ENCODE results near the gene NACC1.

The NACC1 gene

DNA sequence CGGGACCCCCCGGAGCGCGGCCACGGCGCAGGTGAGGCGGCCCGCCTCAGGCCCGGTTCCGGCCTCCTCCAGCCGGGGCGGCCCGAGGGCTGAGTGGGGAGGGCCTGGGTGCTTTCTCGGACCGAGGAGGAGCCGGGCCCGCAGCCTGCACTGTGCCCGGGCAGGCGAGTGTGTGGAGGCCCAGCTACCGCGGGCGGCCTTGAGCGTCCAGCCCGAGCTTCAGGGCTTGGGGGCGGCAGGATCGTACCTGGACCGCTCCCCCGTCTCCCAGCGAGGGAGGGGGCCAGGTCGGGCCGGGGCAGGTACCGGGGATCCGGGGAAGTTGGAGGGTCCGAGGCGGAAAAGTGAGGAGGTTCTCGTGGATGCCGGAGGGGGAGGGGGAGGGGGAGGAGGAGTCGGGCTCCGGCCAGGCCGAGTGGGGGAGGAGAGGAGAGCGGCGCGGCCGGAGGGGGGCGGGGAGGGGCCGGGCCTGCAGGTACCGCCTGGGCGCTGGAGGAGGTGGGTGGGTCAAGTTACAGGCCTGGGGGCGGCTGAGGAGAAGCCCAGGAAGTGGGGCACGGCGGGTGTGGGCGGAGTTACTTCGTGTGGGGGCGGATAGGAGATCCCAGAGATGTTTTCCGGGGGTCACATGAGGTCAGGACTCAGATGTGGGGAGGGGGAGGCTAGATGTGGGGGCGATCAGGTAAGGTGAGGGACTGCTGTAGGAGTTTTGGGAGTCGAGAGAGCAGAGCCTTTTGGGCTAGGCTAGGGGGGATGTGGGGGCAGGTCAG is 545 bp downstream of the NACC1 start:
- in situ Hi-C loops (cut with MboI; ENCODE audit: low sequenced_read_pairs), result no loop called here

DNA sequence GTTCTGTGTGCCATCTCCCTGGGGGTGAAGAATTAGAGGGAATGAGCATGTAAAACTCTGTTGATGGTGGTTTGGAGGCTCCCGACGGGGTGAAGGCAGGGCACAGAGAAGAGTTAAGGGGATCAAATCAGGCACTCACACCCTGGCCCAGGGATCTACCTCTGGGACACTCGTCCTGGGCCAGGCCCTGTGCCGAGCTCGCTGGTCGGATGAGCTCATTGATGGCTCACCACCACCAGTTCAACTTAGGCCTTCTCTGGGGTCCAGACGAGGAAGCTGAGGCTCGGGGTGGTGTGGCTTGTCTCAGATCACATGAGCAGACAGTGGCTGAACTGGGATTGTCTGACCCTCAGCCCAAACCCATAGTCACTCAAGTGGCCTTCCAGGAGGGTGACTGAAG is 1.6 kb downstream of the NACC1 start:
- in situ Hi-C loops (cut with MboI; ENCODE audit: low sequenced_read_pairs), result no loop called here

DNA sequence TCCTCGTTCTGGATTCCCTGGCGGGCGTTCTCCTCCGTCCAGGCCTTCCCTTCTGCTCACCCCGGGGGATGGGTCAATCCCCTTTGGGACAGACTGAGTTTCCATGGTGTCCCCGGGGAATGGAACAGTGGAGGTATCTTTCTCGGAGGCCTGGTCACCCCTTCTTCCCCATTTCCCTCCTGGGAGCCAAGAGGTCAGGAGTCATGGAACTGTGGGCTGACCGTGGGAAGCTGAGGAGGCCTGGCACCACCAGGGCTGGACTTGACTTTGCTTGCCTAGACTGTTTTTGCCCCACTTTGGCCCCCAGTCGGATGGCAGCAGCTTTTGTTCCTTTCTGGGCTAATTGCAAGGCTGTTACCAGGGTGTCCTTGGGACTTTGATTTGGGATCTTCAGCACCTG is 2.0 kb downstream of the NACC1 start:
- in situ Hi-C loops (cut with MboI; ENCODE audit: low sequenced_read_pairs), result no loop called here

DNA sequence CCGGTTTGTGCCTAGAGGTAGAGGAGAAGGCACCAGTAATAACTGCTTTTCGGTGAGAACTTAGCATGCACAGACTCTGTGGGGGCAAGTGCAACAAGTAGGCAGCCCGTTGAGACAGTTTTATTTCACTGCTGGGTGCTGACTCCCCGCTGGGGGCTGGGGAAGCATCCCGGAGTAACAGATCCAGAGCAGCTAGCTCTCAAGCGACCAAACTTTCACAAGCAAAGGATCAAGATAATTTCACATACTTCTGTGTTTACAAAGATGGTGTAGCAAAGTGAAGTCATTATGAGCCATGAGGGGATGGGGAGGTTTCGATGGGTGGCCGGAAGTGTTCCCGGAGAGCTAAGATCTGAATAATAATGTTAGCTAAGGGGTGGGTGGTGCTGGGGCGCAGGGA is 2.8 kb downstream of the NACC1 start:
- in situ Hi-C loops (cut with MboI; ENCODE audit: low sequenced_read_pairs), result no loop called here

DNA sequence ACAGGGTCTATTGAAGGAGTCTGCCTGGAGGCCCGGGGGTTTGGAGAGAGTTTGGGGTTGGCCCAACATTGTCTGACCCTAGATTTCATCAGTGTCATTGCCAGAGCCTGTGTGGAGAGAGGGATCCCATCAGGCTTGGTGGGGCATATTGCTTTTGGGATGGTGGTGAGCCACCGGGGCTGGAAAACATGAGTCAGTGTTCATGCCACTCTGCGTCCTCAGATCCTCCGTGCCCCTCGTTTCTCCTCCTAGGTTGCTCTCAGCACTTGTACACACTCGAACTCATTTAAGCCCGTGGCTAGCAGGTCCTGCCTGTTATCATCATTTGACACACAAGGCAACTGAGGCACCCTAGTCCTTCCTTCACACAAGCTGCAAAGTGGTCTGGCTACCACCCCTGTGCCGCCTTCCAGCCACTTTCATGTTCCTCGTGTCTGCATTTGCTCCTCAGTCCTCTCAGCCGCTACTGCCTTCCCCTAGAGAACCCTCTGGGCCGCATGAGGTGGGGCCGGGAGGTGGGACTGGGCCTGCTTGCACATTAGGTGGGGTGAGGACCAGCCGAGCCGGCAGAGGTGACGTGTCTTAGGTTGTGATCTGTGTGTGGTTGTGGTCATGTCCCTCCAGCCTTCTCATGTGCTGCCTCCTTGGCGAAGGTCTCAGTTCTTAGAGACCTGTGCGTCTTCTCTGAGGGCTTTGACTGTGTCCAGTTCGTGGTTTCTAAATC is 3.6 kb downstream of the NACC1 start:
- in situ Hi-C loops (cut with MboI; ENCODE audit: low sequenced_read_pairs), result no loop called here

DNA sequence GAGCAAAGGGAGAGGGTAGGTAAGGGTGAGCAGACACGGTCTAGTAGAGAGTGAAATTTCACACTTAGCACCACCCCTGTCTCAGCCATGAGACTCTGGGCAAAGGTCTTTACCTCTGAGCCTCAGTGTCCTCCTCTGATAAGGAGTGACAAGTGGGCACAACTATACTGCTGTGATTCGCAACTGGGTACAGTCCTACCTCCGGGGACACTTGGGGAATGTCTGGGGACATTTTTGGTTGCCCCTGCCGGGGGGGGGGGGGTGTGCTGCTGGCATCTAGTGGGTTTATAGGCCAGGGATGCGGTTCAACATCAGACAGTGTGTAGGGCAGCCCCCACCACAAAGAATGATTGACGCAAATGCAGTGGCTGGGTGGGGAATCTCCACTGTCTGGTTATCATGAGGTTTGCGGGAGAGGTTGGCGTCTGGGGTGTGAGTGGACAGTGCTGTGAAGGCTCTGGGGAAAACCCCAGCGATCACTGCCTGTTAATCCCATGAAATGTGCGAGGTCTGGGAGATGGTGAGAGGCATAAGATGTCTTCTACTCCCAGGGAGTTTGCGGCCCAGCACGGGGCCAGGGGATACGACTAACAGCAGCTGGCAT is 4.3 kb downstream of the NACC1 start:
- in situ Hi-C loops (cut with MboI; ENCODE audit: low sequenced_read_pairs), result no loop called here

DNA sequence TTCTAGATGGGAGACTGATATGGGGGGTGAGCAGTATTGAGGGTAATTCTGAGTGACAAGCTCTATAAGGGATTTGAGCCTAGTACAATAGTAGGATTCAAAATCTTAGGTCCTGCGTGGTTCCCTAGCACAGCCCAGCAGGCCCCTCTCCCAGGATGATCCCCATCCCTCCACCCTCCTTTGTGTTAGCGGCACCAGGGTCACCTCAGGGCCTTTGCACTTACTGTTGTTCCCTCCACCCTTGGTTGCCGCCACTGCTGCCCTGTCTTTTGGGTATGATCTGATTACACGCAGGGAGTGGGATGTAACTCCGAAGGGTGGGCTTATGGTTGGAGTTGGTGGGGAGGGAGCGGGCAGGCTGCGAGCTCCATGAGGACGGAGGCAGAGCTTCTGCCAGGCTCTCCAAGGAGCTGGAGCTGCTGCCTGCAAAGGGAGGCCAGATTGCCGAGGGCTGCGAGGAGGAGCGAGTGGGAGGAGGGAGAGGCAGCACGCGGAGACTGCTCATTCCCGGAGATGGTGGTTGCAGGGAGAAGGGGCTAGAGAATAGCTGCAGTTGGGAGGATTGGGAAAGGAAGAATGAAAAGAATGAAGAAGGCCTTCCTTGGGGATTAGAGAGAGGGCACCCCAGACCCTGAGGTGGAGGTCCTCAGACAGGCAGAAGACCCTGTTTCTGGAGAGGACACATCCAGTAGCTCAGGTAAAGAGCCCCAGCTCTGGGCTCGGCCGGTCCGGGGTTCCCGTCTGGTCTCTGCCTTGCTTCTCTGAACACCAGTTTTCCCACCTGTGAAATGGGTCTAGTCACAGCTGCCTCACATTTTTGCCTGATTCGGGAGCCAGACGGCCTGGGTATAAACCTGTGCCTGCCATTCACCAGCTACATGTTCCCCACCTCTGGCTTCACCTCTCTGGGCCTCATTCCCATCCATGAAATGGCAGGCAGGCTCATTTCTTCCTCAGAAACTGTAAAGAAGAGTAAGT is 5.2 kb downstream of the NACC1 start:
- in situ Hi-C loops (cut with MboI; ENCODE audit: low sequenced_read_pairs), result no loop called here

DNA sequence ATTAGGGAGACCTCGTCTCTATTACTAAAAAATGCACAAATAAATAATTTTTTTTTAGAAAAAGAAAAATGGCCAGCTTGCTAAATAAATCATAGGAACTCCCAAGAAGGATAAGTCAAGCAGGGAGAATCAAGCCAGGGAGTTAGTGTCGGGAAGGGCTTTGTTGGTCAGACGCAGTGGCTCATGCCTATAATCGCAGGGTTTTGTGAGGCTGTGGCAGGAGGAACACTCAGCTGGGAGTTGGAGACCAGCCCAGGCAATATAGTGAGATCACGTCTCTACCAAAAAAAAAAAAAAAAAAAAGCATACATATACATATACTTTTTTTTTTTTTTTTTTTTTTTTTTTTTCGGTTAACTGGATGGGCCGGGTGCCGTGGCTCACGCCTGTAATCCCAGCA is 9.0 kb downstream of the NACC1 start:
- in situ Hi-C loops (cut with MboI; ENCODE audit: low sequenced_read_pairs), result no loop called here

DNA sequence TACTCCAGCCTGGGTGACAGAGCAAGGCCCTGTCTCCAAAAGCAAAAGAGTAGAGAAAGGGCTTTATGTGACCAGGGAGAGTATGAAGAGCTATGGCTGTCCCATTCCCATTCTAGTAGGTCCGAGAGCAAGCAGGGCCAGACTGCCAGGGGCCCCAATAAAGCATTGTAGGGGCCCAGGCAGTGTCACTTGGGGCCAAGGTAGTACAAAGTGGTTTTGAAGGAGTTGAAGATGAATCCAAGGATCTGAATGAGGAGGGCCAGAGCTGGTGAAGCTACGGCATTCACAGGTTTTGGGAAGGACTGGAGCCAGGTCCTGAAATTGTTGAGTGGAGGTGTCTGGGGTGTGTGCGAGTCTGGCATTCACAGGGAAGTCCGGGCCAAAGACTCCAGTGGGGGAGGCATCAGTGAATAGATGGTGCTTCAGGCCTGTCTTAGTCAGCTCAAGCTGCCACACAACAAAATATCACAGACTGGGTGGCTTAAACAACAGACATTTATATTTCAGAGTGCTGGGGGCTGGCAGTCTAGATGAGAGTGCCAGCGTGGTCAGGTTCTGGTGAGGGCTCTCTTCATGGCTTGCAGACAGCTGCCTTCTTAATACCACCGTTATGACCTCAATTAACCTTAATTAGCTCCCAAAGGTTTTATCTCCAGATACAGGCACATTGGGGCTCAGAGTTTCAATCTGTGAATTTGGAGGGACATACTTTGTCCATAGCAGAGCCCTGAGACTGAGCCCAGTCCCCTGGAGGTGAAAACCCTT is 9.9 kb downstream of the NACC1 start:
- in situ Hi-C loops (cut with MboI; ENCODE audit: low sequenced_read_pairs), result no loop called here

DNA sequence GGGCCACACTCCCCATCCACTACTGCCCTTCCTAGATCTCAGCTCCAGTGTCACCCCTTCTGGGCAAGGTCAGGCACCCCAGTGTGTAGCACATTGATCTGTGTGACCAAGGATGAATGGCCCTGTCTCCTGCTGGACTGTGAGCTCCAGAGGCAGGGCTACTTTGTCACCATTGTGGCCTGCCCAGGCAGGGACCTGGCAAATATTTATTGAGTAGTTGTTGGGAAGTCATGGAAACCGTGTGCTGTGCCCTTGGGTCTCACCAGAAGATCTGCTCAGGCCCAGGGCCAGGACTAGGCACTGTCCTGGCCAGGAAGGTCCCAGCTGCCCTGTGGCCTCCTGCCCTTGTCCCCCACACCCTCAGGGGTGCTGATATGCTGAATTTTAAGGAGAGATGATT is 10.5 kb downstream of the NACC1 start:
- in situ Hi-C loops (cut with MboI; ENCODE audit: low sequenced_read_pairs), result no loop called here

DNA sequence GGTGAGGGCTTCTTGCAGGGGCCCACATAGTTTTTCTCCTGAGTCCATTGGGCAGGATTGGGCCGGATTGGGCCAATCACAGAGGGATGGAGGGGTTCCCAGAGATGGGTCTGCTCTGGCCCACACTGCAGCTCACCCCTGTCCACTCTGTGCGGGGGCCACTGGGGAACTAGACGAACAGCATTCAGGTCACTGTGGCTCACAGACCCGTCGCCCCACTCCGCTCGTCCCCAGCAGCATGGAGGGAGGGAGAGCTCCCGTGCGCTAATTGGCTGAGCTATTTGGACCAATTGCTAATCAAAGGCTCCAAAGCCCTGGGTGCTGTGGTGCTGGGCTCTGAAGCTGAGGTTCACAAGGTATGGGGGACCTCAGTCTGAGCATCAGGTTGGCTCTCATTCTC is 11.3 kb downstream of the NACC1 start:
- in situ Hi-C loops (cut with MboI; ENCODE audit: low sequenced_read_pairs), result no loop called here

DNA sequence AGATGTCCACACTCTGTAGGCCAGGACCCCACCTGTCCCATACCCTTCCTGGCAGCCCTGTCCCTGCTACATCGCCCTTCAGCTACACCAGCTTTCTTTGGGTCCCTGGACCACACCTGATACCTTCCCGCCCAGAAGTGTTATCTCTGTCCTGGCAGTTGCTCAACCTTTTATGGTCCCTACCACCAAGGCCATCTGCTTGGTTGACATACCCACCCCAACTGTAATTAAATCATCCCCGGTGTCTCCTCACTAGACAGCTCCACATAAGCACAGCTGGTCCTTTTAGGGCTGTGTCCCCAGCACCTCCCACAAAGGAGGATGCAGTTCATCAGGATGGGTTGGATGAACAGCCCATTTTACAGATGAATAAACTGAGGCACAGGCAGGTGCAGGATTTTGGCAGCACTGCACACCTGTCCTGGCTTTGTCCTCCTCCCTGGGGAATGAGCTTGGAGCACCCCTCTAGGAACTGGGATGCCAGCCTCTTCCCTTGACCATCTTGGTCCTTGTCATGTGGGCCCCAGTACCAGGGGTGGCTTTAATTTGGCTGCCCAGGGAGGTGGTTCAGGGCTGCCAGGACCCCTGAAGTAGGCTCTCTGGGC is 12.9 kb downstream of the NACC1 start:
- in situ Hi-C loops (cut with MboI; ENCODE audit: low sequenced_read_pairs), result no loop called here

DNA sequence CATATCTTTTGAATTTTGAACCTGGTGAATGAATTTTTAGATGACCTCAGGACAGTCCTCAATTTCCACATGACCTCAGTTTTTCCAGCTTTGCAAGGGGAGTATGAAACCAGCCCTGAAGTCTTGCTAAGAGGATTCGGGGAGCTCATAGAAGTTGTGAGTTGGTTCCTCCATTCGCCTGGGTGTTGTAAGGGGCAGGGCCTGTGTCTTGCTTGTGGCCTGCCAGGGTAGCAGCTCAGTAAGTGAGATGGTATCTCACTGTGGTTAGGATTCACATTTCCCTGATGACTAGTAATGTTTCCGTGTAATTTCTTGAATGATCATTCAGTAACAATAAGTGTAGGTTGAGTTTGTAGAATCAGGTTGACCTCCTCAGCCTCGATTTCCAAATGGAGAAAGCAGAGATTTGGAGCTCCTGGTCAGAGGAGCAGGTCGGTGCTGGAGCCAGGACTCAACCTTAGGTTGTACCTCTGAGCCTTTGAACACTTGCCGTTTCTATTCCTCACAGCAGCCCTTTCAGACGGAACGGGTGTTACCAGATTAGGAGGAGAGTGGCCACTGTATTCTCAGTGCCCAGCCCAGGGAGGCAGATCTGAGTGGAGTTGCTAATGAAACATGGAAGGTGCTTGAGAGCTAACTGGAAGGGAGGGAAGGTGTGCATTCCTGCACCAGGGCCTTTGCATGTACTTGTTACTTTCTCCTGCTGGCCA is 14.6 kb downstream of the NACC1 start:
- in situ Hi-C loops (cut with MboI; ENCODE audit: low sequenced_read_pairs), result no loop called here

DNA sequence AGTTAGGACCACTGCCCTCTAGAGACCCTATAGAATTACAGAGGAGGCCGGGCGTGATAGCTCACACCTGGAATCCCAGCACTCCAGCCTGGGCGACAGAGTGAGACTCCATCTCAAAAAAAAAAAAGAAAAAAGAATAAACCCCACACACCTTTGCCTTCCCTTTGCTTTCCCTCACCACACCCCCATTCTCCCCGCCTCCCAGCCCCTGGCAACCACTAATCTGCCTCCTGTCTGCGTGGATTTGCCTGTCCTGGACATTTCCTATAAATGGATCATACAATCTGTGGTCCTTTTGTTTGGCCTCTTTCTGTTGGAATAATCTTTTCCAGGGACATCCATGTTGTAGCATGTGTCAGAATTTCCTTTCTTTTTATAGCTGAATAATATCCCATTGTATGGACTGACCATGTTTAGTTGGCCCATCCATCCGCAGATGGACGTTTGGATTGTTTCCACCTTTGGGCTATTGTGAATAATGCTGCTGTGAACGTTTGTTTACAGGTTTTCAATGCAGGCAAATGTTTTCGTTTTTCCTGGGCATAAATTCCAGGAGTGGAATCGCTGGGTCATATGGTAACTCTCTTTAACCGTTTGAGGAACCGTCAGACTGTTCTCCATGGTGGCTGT is 15.3 kb downstream of the NACC1 start:
- in situ Hi-C loops (cut with MboI; ENCODE audit: low sequenced_read_pairs), result no loop called here

DNA sequence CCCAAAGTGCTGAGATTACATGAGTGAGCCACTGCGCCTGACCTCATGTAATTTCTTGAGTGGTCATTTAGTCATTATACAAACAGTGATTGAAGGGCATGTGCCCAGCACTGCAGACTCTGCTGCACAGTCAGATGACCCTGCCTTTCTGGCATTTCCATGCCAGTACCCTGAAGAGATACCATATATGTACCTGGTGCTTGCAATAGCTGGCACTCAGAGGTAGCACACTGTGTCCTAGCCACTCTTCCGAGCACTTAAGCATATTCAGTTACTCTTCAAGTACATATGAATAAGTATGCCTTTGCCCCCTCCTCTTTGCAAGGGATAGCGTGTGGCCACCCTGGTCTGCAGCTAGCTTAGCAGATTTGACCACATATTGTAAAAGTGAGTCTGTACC is 16.6 kb downstream of the NACC1 start:
- in situ Hi-C loops (cut with MboI; ENCODE audit: low sequenced_read_pairs), result no loop called here

DNA sequence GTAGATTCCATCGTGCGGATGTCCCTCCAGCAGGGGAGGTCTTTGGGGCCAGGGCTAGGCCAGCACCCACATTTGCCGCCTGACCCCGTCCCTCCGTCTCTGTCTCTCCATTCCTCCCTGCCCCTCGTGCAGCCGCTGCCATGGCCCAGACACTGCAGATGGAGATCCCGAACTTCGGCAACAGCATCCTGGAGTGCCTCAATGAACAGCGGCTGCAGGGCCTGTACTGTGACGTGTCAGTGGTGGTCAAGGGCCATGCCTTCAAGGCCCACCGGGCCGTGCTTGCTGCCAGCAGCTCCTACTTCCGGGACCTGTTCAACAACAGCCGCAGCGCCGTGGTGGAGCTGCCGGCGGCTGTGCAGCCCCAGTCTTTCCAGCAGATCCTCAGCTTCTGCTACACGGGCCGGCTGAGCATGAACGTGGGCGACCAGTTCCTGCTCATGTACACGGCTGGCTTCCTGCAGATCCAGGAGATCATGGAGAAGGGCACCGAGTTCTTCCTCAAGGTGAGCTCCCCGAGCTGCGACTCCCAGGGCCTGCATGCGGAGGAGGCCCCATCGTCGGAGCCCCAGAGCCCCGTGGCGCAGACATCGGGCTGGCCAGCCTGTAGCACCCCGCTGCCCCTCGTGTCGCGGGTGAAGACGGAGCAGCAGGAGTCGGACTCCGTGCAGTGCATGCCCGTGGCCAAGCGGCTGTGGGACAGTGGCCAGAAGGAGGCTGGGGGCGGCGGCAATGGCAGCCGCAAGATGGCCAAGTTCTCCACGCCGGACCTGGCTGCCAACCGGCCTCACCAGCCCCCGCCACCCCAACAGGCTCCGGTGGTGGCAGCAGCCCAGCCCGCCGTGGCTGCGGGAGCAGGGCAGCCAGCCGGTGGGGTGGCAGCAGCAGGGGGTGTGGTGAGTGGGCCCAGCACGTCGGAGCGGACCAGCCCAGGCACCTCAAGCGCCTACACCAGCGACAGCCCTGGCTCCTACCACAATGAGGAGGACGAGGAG is 17.3 kb downstream of the NACC1 start:
- in situ Hi-C loops (cut with MboI; ENCODE audit: low sequenced_read_pairs), result no loop called here

DNA sequence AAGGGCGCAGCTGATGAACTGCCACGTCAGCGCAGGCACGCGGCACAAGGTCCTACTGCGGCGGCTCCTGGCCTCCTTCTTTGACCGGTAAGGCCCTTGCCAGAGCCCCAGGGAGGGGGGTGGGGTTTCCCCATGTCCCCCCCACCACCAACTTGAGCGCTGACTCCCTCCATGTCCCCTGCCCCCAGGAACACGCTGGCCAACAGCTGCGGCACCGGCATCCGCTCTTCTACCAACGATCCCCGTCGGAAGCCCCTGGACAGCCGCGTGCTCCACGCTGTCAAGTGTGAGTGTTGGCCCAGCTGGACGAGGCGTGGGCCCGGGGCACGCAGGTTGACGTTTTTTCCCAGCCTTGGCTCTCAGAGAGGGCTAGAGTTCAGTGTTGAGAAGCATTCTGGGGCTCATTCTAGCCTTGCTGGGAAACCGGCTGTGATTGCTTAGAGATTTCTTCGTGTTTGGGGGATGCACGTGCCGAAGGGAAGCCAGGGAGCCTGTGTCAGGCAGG is 19.3 kb downstream of the NACC1 start:
- in situ Hi-C loops (cut with MboI; ENCODE audit: low sequenced_read_pairs), result no loop called here
